ENCODE data around the gene PANK2.

GRCh38 chr20:3904224-3904623 lies 15.0 kb downstream of the PANK2 start:
- TF ChIP-seq EZH2 (IDR thresholded peaks at IDR 0.05; ENCODE audit: low read depth, unreplicated experiment) (no peak), NANOG (IDR thresholded peaks at IDR 0.05; ENCODE audit: borderline replicate concordance) (no peak), EZH2phosphoT487 (IDR thresholded peaks at IDR 0.05; ENCODE audit: unreplicated experiment) (no peak), CREB1 (CRISPR knock-in tag; IDR thresholded peaks at IDR 0.05; ENCODE audit: low read depth) (no peak), POLR2AphosphoS5 (IDR thresholded peaks at IDR 0.05; ENCODE audit: low read depth) (no peak)
- TF ChIP-seq, protein P1, sequence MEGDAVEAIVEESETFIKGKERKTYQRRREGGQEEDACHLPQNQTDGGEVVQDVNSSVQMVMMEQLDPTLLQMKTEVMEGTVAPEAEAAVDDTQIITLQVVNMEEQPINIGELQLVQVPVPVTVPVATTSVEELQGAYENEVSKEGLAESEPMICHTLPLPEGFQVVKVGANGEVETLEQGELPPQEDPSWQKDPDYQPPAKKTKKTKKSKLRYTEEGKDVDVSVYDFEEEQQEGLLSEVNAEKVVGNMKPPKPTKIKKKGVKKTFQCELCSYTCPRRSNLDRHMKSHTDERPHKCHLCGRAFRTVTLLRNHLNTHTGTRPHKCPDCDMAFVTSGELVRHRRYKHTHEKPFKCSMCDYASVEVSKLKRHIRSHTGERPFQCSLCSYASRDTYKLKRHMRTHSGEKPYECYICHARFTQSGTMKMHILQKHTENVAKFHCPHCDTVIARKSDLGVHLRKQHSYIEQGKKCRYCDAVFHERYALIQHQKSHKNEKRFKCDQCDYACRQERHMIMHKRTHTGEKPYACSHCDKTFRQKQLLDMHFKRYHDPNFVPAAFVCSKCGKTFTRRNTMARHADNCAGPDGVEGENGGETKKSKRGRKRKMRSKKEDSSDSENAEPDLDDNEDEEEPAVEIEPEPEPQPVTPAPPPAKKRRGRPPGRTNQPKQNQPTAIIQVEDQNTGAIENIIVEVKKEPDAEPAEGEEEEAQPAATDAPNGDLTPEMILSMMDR (conservative IDR thresholded peaks at IDR 0.05; ENCODE audit: low read depth in 2 of 2): no peak
- TF ChIP-seq, protein P2, sequence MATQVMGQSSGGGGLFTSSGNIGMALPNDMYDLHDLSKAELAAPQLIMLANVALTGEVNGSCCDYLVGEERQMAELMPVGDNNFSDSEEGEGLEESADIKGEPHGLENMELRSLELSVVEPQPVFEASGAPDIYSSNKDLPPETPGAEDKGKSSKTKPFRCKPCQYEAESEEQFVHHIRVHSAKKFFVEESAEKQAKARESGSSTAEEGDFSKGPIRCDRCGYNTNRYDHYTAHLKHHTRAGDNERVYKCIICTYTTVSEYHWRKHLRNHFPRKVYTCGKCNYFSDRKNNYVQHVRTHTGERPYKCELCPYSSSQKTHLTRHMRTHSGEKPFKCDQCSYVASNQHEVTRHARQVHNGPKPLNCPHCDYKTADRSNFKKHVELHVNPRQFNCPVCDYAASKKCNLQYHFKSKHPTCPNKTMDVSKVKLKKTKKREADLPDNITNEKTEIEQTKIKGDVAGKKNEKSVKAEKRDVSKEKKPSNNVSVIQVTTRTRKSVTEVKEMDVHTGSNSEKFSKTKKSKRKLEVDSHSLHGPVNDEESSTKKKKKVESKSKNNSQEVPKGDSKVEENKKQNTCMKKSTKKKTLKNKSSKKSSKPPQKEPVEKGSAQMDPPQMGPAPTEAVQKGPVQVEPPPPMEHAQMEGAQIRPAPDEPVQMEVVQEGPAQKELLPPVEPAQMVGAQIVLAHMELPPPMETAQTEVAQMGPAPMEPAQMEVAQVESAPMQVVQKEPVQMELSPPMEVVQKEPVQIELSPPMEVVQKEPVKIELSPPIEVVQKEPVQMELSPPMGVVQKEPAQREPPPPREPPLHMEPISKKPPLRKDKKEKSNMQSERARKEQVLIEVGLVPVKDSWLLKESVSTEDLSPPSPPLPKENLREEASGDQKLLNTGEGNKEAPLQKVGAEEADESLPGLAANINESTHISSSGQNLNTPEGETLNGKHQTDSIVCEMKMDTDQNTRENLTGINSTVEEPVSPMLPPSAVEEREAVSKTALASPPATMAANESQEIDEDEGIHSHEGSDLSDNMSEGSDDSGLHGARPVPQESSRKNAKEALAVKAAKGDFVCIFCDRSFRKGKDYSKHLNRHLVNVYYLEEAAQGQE (IDR thresholded peaks at IDR 0.05; ENCODE audit: unreplicated experiment): no peak

Measured in GM23338 (cell line).